GOT3 (cell line): Measurements from ENCODE around the gene PLCG1.
"Not testable (repeated sequence)": the region's sequence is repeated elsewhere in the genome, so short reads cannot be mapped to it uniquely, and the experiment has no call there.

Source experiments
- DNase-seq: peaks from one replicate; lab custom pipeline; 2025; ENCODE audit warnings: mixed read lengths; lab: John Stamatoyannopoulos, UW

PLCG1 gene

GRCh38 chr20:41136680-41137613 is at the start of gene PLCG1:
PLCG1 (plus strand) TSS chr20:41137543; CDS start chr20:41137642, 99 bp downstream.
- peak; percentile 88 for DNase-seq

GRCh38 chr20:41087777-41088176 is 49.6 kb upstream of the PLCG1 start:
- DNase-seq = no peak

- DNase-seq = no peak
These were observed 47.8 kb upstream of the PLCG1 start for GRCh38 chr20:41089555-41089954.

- no peak for DNase-seq
These were observed 45.4 kb upstream of the PLCG1 start for GRCh38 chr20:41091927-41092326.

GRCh38 chr20:41094353-41095055 is 42.8 kb upstream of the PLCG1 start:
- peak; percentile 21 for DNase-seq

GRCh38 chr20:41095110-41095969 is 42.0 kb upstream of the PLCG1 start:
- DNase-seq = no peak

- DNase-seq = no peak
These were observed 38.6 kb upstream of the PLCG1 start for GRCh38 chr20:41098703-41099250.

GRCh38 chr20:41100001-41100480 is 37.3 kb upstream of the PLCG1 start:
- DNase-seq = no peak

GRCh38 chr20:41101660-41102059 is 35.7 kb upstream of the PLCG1 start:
- no peak for DNase-seq

- DNase-seq = no peak
These were observed 28.8 kb upstream of the PLCG1 start for GRCh38 chr20:41108531-41108930.

GRCh38 chr20:41110012-41110411 is 27.3 kb upstream of the PLCG1 start:
- DNase-seq = no peak

GRCh38 chr20:41110930-41111577 is 26.3 kb upstream of the PLCG1 start:
- no peak for DNase-seq

- DNase-seq = no peak
These were observed 25.8 kb upstream of the PLCG1 start for GRCh38 chr20:41111578-41111951.

GRCh38 chr20:41116282-41116956 is 20.9 kb upstream of the PLCG1 start:
- DNase-seq = no peak

GRCh38 chr20:41118159-41118558 is 19.2 kb upstream of the PLCG1 start:
- DNase-seq = not testable (repeated sequence)

GRCh38 chr20:41118632-41119031 is 18.7 kb upstream of the PLCG1 start:
- DNase-seq = no peak

- DNase-seq = no peak
These were observed 17.5 kb upstream of the PLCG1 start for GRCh38 chr20:41119614-41120561.

GRCh38 chr20:41121399-41121798 is 15.9 kb upstream of the PLCG1 start:
- no peak for DNase-seq

- no peak for DNase-seq
These were observed 13.7 kb upstream of the PLCG1 start for GRCh38 chr20:41123631-41124030.
